Pancreas (tissue), 10 donors: ENCODE results near the gene NMT1. TPM values are rescaled to one million over a fixed set of nuclear protein-coding genes. Genes with fewer than 3 reads are reported as not detected.
A peak's percentile ranks its signal among the peaks of the same experiment; 100 is the strongest.

ENCODE experiments used
- ATAC-seq, 4 donors: fragments of 200-7000 bp; cut with Tn5 transposase; one replicate each; pipeline versions ENCODE4 v1.8.0 to v1.9.1; 2020; ENCODE audit warnings: mild to moderate bottlenecking in 4 of 4, moderate library complexity in 4 of 4
- DNase-seq, 6 donors: peaks; one replicate each; pipeline ENCODE4 v3.0.0-alpha.2; 2020
- FAIRE-seq: peaks from 2 replicates; lab custom pipeline; 2012; peaks lifted over from hg19 to GRCh38; lab: Jason Lieb, UNC
- H3K27ac ChIP-seq, 4 donors: fragments of 200-600 bp; sonication (generic); 1 replicate in 3 of 4; 2 replicates in 1 of 4; pipeline versions ENCODE4 v1.5.0 to v1.8.0; 2020
- H3K27me3 ChIP-seq, 4 donors: fragments of 200-600 bp; one replicate each; pipeline ENCODE4 v1.8.0; 2021
- H3K36me3 ChIP-seq, 3 donors: fragments of 200-600 bp; sonication (generic) in 1 of 3; one replicate each; pipeline versions ENCODE4 v1.5.0 to v1.8.0; 2020 to 2021
- H3K4me1 ChIP-seq, 3 donors: fragments of 200-600 bp; one replicate each; pipeline ENCODE4 v1.8.0; 2021
- H3K4me3 ChIP-seq, 4 donors: fragments of 200-600 bp; sonication (generic) in 2 of 4; one replicate each; pipeline versions ENCODE4 v1.5.0 to v1.8.0; 2020 to 2021
- H3K9me3 ChIP-seq, 4 donors: fragments of 200-600 bp; one replicate each; pipeline ENCODE4 v1.8.0; 2021
- CTCF ChIP-seq, 4 donors: fragments of 200-600 bp; sonication (generic) in 3 of 4; IDR thresholded peaks; one replicate each; pipeline versions ENCODE4 v1.5.0 to v1.8.0; 2021; ENCODE audit warnings: antibody characterized with exemption in 4 of 4
- WGBS, 2 donors: extraction: QIAGEN DNeasy Blood & Tissue Kit; methylation state at CpG; one replicate each; pipeline ENCODE4 v1.1.7; 2013; 5-methylcytosine and 5-hydroxymethylcytosine counted together
- intact Hi-C, 3 donors: fragments of 100-400 bp; cut with DNase I; formaldehyde crosslinking; loops; one replicate each; pipeline versions ENCODE4 v1.11.1 to v1.14.2; 2022
- polyA plus RNA-seq, 2 donors: library from polyadenylated mRNA; stranded (reverse); fragments of 200-250 nt; gene quantifications; one replicate each; pipeline ENCODE4 v1.2.3, GENCODE V29; 2013
- total RNA-seq, 6 donors: library from RNA; stranded (reverse); fragmentation: NEBNext Ultra II Directional in 4 of 6; extraction: Animal tissue kit (Norgen Biotek cat#: 25700) in 4 of 6; gene quantifications; one replicate each; pipeline versions ENCODE4 v1.2.1 to v1.2.4, GENCODE V29; 2021 to 2023
- donor health status: healthy with polysubstance abuse.
- donor health status: DM: no; HTN: no; CAD: no; lungs with moderate emphysema.
- donor health status: DM: no; HTN: no; CAD: no.
- donor health status: control.
- donor health status: control.
- donor health status: Bipolar disorder and iron deficiency.
- donor health status: DM: yes; HTN: yes; CAD: no.
- donor health status: DM: no; HTN: no; CAD: no.
- donor health status: DM: no; HTN: no; CAD: no.
- donor health status: DM: yes; HTN: yes; CAD: no.

NMT1 gene
- 10 to 100 TPM; 31.7 to 66.5 (median 43.6) TPM for total RNA-seq
- polyA plus RNA-seq = 10 to 100 TPM; 27.0 to 37.9 TPM

GRCh38 chr17:45060797-45061605 lies at the start of gene NMT1:
Gene NMT1, plus strand, starts transcription at chr17:45061317. Its CDS starts 13 bp downstream, at chr17:45061330.
- ATAC-seq (peak; percentile 93 to 98 (median 96)), FAIRE-seq (peak; percentile 87), DNase-seq (peak; percentile 88 to 98 (median 97))
- WGBS, 2 donors = 0% methylated on average over 49 to 50 of the region's 50 CpGs
- Histone ChIP-seq H3K36me3 (no peaks in the 10 kb centered on the region), H3K4me3 (peak within 1 kb of the TSS; percentile 32 to 97 (median 86)), H3K27ac (peak within 1 kb of the TSS; percentile 50 to 83 (median 67)), H3K27me3 (no peaks in the 10 kb centered on the region), H3K4me1 (peaks cover 16 to 37% (median 16%) of the 10 kb centered on the region in 3 donors), H3K9me3 (no peaks in the 10 kb centered on the region)
- no peak for TF ChIP-seq CTCF (IDR thresholded peaks at IDR 0.05)
- intact Hi-C loops = no loop called here

GRCh38 chr17:45011767-45012166 lies 49.4 kb upstream of the NMT1 start:
- 56 to 67% methylated on average over 1 of the region's 1 CpG for WGBS, 2 donors
- Histone ChIP-seq H3K4me3 (no peak overlapping the region), H3K4me1 (peaks cover 6 to 13% (median 7%) of the 10 kb centered on the region in 3 donors), H3K27ac (no peak overlapping the region), H3K9me3 (no peaks in the 10 kb centered on the region), H3K36me3 (no peaks in the 10 kb centered on the region), H3K27me3 (no peaks in the 10 kb centered on the region)
- TF ChIP-seq CTCF (IDR thresholded peaks at IDR 0.05) = no peak
- intact Hi-C loops = no loop called here
- FAIRE-seq = no peak
- DNase-seq = no peak
- no peak for ATAC-seq

GRCh38 chr17:45013021-45013997 lies 47.8 kb upstream of the NMT1 start:
- no peak overlapping the region for H3K27ac ChIP-seq
- H3K27me3 ChIP-seq = no peaks in the 10 kb centered on the region
- intact Hi-C loops = no loop called here
- 79 to 81% methylated on average over 17 of the region's 17 CpGs for WGBS, 2 donors
- TF ChIP-seq CTCF (IDR thresholded peaks at IDR 0.05) = no peak
- FAIRE-seq = no peak
- peak in 3 of 4 donors; percentile 11 to 73 (median 62) for ATAC-seq
- no peak overlapping the region for H3K4me3 ChIP-seq
- H3K4me1 ChIP-seq = peaks cover 7 to 16% (median 8%) of the 10 kb centered on the region in 3 donors
- H3K9me3 ChIP-seq = no peaks in the 10 kb centered on the region
- DNase-seq = no peak
- H3K36me3 ChIP-seq = no peaks in the 10 kb centered on the region

GRCh38 chr17:45016237-45016636 lies 44.9 kb upstream of the NMT1 start:
- Histone ChIP-seq H3K4me3 (no peak overlapping the region), H3K27ac (peak overlapping the region in 1 of 4 donors; percentile 11), H3K4me1 (peaks cover 20 to 33% (median 21%) of the 10 kb centered on the region in 3 donors), H3K36me3 (no peaks in the 10 kb centered on the region), H3K27me3 (no peaks in the 10 kb centered on the region), H3K9me3 (no peaks in the 10 kb centered on the region)
- intact Hi-C loops = no loop called here
- FAIRE-seq = no peak
- no peak for DNase-seq
- 11 to 16% methylated on average over 7 of the region's 7 CpGs for WGBS, 2 donors
- peak in 3 of 4 donors; percentile 18 to 52 (median 43) for ATAC-seq
- no peak for TF ChIP-seq CTCF (IDR thresholded peaks at IDR 0.05)
